ENCODE measurements around the gene MED7.

DNA sequence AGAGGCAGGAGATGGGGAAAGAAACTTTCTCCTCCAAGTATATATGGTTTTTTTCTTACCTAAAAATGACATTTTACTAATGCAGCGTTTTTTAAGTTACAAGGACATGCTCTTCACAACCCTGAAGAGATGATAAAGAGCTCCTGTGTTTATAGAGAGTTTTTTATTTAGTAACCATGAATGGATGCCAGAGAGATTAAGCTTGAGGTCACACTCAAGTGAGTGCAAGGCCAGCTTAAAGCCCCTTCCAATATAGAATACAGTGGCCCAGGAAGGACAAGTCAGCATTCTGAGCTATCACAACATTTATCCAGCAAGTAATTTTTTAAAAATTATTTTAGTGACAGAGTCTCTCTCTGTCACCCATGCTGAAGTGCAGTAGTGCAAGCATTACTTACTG, 27.2 kb downstream of the MED7 start:
- no peak for TF ChIP-seq EZH2 (IDR thresholded peaks at IDR 0.05; ENCODE audit: borderline replicate concordance, low read depth, low read length)
- no peak for TF ChIP-seq NFE2 (IDR thresholded peaks at IDR 0.05; ENCODE audit: low read depth)
- TF ChIP-seq, protein P1, sequence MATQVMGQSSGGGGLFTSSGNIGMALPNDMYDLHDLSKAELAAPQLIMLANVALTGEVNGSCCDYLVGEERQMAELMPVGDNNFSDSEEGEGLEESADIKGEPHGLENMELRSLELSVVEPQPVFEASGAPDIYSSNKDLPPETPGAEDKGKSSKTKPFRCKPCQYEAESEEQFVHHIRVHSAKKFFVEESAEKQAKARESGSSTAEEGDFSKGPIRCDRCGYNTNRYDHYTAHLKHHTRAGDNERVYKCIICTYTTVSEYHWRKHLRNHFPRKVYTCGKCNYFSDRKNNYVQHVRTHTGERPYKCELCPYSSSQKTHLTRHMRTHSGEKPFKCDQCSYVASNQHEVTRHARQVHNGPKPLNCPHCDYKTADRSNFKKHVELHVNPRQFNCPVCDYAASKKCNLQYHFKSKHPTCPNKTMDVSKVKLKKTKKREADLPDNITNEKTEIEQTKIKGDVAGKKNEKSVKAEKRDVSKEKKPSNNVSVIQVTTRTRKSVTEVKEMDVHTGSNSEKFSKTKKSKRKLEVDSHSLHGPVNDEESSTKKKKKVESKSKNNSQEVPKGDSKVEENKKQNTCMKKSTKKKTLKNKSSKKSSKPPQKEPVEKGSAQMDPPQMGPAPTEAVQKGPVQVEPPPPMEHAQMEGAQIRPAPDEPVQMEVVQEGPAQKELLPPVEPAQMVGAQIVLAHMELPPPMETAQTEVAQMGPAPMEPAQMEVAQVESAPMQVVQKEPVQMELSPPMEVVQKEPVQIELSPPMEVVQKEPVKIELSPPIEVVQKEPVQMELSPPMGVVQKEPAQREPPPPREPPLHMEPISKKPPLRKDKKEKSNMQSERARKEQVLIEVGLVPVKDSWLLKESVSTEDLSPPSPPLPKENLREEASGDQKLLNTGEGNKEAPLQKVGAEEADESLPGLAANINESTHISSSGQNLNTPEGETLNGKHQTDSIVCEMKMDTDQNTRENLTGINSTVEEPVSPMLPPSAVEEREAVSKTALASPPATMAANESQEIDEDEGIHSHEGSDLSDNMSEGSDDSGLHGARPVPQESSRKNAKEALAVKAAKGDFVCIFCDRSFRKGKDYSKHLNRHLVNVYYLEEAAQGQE (IDR thresholded peaks at IDR 0.05; ENCODE audit: borderline replicate concordance), result no peak
- TF ChIP-seq, protein P1 (CRISPR knock-in tag; IDR thresholded peaks at IDR 0.05; ENCODE audit: low read depth), result no peak
